Activated CD8-positive, alpha-beta T cell treated with anti-CD3 and anti-CD28 coated beads, Interleukin-2, amount 10 ng/mL, durations not matched to agents 7 days and 5 days (primary cell): ENCODE measurements around the gene SMPDL3A. TPM values are rescaled to one million over a fixed set of nuclear protein-coding genes. Genes with fewer than 3 reads are reported as not detected.

Experiments
- ATAC-seq: fragments of 150-1000 bp; cut with Tn5 transposase; one replicate; pipeline ENCODE4 v1.10.0; 2021; ENCODE audit warnings: moderate library complexity
- CTCF ChIA-PET: fragments of 350-600 bp; sonication (Branson Sonifier 250); formaldehyde crosslinking; loops from one replicate; lab custom pipeline; 2021; ENCODE audit warnings: antibody characterized with exemption; lab: Charles Lee
- POLR2A ChIA-PET: fragments of 350-600 bp; sonication (Branson Sonifier 250); formaldehyde crosslinking; loops from one replicate; lab custom pipeline; 2021; ENCODE audit warnings: antibody characterized with exemption; lab: Charles Lee
- DNase-seq: peaks from one replicate; pipeline ENCODE4 v3.0.0-alpha.2; 2020
- H3K27ac Mint-ChIP-seq: one replicate; pipeline ENCODE4 v1.8.0; 2021; ENCODE audit warnings: mild to moderate bottlenecking, mixed read lengths
- H3K27me3 Mint-ChIP-seq: one replicate; pipeline ENCODE4 v1.8.0; 2021; ENCODE audit warnings: low read depth, mixed read lengths
- H3K36me3 Mint-ChIP-seq: one replicate; pipeline ENCODE4 v1.8.0; 2021; ENCODE audit warnings: low read depth, mixed read lengths
- H3K4me1 Mint-ChIP-seq: one replicate; pipeline ENCODE4 v1.8.0; 2021; ENCODE audit warnings: low read depth, mixed read lengths
- H3K4me3 Mint-ChIP-seq: one replicate; pipeline ENCODE4 v1.8.0; 2021; ENCODE audit warnings: mild to moderate bottlenecking, mixed read lengths
- H3K9me3 Mint-ChIP-seq: one replicate; pipeline ENCODE4 v1.8.0; 2022; ENCODE audit warnings: mixed read lengths; ENCODE audit not compliant: insufficient read depth
- total RNA-seq, 2 experiments: library from RNA; stranded (reverse); gene quantifications; one replicate each; pipeline ENCODE4 v1.2.3, GENCODE V29; 2021

SMPDL3A gene
- total RNA-seq, 2 experiments from 2014 or later: not detected

DNA sequence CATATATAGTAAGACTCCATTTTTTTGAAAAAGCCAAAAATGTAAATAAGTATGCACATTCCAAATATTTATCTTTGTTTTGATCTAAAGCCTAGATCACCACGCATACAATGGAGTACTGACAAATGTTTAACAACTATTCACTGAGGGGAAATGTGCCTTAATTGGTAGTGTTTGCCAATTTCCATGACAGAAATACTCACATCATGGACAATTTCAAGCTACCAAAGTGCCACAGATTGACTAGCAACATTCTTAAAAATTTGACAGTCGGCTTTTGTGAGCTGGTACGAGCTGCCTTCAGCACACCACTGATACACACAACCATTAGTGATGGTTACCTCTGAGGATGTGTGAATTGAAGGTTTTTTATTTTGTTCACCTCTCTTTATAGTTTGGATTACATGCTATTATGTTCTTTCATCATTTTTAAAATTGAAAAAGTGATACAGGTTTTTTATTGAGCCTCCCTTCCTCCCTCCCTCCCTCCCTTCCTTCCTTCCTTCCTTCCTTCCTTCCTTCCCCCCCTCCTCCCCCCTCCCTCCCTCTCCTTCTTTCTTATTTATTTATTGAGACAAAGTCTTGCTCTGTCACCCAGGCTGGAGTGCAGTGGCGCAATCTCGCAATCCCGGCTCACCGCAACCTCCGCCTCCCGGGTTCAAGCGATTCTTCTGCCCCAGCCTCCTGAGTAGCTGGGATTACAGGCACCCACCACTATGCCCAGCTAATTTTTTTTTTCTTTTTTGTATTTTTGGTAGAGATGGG lies 19.2 kb downstream of the SMPDL3A start:
- DNase-seq (no peak), ATAC-seq (no peak)
- H3K9me3 Mint-ChIP-seq: no peaks in the 10 kb centered on the region
- no peak overlapping the region for H3K27ac Mint-ChIP-seq
- ChIA-PET POLR2A (no interaction called here), CTCF (interaction anchor here (1.4 kb wide), 1 partner anchor 19 kb away, joined by 3 read pairs; the partner anchor contains the start of gene SMPDL3A)
- no peaks in the 10 kb centered on the region for H3K27me3 Mint-ChIP-seq
- H3K4me1 Mint-ChIP-seq: no peaks in the 10 kb centered on the region
- H3K4me3 Mint-ChIP-seq: no peak overlapping the region
- no peaks in the 10 kb centered on the region for H3K36me3 Mint-ChIP-seq

DNA sequence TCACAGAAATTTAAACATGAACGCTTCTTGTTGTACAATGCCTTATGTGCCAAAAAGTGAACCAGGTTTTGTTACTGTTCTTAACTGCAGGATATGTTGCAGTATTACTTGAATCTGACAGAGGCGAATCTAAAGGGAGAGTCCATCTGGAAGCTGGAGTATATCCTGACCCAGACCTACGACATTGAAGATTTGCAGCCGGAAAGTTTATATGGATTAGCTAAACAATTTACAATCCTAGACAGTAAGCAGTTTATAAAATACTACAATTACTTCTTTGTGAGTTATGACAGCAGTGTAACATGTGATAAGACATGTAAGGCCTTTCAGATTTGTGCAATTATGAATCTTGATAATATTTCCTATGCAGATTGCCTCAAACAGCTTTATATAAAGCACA lies 19.9 kb downstream of the SMPDL3A start:
- ChIA-PET CTCF (interaction anchor here (1.4 kb wide), 1 partner anchor 20 kb away, joined by 3 read pairs; the partner anchor contains the start of gene SMPDL3A), POLR2A (no interaction called here)
- no peaks in the 10 kb centered on the region for H3K4me1 Mint-ChIP-seq
- H3K27me3 Mint-ChIP-seq: no peaks in the 10 kb centered on the region
- H3K27ac Mint-ChIP-seq: no peak overlapping the region
- H3K9me3 Mint-ChIP-seq: no peaks in the 10 kb centered on the region
- DNase-seq (no peak), ATAC-seq (no peak)
- no peaks in the 10 kb centered on the region for H3K36me3 Mint-ChIP-seq
- H3K4me3 Mint-ChIP-seq: no peak overlapping the region

DNA sequence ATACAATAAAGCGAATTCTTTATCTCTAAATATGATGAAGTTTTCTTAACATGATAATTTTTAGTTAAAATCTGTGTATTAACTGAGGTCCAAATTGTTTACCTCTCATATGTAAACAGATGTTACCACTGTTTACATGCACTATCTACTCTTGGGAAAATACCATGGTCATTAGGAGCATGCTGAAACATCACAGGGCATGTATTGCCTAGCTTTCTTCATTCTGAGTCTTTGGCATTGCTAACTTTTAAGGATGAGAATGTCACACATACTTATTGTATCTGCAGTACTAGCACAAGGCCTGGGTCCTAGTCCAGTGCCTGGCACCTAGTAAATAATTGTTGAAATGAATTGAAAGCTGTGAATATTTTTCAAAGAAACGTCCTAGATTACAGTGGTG lies 20.6 kb downstream of the SMPDL3A start:
- POLR2A ChIA-PET: no interaction called here
- no peaks in the 10 kb centered on the region for H3K36me3 Mint-ChIP-seq
- H3K4me3 Mint-ChIP-seq: no peak overlapping the region

DNA sequence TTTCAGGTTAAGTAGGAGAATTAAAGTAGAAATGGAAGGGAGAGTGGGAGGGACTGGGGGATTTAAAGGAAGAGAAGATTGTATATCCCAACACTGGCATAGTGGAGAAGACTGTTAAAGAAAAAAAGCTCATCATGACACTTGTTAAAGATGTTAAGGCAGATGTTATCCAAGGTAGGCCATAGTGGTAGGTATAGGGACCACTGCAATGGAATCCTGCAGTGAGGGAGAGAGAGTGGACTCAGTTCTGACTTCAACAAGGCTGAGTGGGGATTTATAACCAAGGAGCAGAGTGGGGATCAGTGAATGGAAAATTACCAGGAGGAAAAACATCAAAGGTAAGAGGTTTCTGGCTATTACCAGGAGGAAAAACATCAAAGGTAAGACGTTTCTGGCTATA lies 21.1 kb downstream of the SMPDL3A start:
- ATAC-seq: no peak
- H3K4me3 Mint-ChIP-seq: no peak overlapping the region
- ChIA-PET POLR2A (no interaction called here), CTCF (no interaction called here)
- no peaks in the 10 kb centered on the region for H3K9me3 Mint-ChIP-seq
- no peaks in the 10 kb centered on the region for H3K4me1 Mint-ChIP-seq
- no peaks in the 10 kb centered on the region for H3K36me3 Mint-ChIP-seq
- H3K27me3 Mint-ChIP-seq: no peaks in the 10 kb centered on the region
- H3K27ac Mint-ChIP-seq: no peak overlapping the region
- DNase-seq: no peak

More for the DNA sequence above, 20.6 kb downstream of the SMPDL3A start:
- DNase-seq: no peak
- Mint-ChIP-seq H3K9me3 (no peaks in the 10 kb centered on the region), H3K27ac (no peak overlapping the region), H3K27me3 (no peaks in the 10 kb centered on the region), H3K4me1 (no peaks in the 10 kb centered on the region)
- ATAC-seq: no peak
- CTCF ChIA-PET: no interaction called here

DNA sequence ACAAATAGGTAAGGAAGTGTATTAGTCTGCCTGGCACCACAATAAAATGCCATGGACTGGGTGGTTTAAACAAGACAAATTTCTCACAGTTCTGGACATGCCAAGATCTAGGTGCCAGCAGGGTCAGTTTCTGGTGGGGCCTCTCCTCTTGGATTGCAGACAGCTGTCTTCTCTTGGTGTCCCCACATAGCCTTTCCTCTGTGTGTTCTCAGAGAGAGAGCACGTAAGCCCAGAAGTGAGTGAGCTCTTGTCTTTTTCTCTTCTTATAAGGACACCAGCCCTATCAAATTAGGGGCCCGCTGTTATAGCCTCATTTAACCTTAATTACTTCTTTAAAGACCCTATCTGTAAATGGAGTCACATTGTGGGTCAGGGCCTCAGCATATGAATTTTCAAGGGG lies 28.3 kb downstream of the SMPDL3A start:
- Mint-ChIP-seq H3K4me1 (no peaks in the 10 kb centered on the region), H3K27me3 (no peaks in the 10 kb centered on the region), H3K36me3 (no peaks in the 10 kb centered on the region), H3K4me3 (no peak overlapping the region), H3K27ac (no peak overlapping the region), H3K9me3 (no peaks in the 10 kb centered on the region)
- CTCF ChIA-PET: no interaction called here
- DNase-seq (no peak), ATAC-seq (no peak)
- POLR2A ChIA-PET: no interaction called here

DNA sequence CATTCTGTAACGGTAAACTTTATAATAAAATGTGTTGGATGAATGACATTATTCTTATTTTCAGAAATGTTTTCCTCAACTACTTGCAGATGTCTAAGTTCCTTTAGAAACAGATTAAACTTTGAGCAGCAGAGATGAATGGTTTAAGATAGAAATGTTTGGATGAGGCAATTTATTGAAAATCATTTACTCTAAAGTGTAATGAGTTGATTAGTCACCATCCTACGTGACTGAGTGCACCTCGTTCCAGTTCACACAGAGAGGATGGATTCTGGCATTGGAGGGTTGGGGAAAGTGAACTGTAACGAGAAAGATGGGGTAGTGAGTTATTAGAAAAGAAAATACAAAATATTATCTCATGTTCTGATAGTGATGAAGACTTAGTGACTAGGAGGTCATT lies 28.7 kb downstream of the SMPDL3A start:
- Mint-ChIP-seq H3K36me3 (no peaks in the 10 kb centered on the region), H3K27ac (no peak overlapping the region), H3K4me3 (no peak overlapping the region), H3K9me3 (no peaks in the 10 kb centered on the region), H3K27me3 (no peaks in the 10 kb centered on the region), H3K4me1 (no peaks in the 10 kb centered on the region)
- CTCF ChIA-PET: no interaction called here
- DNase-seq: no peak
- POLR2A ChIA-PET: no interaction called here
- ATAC-seq: no peak

DNA sequence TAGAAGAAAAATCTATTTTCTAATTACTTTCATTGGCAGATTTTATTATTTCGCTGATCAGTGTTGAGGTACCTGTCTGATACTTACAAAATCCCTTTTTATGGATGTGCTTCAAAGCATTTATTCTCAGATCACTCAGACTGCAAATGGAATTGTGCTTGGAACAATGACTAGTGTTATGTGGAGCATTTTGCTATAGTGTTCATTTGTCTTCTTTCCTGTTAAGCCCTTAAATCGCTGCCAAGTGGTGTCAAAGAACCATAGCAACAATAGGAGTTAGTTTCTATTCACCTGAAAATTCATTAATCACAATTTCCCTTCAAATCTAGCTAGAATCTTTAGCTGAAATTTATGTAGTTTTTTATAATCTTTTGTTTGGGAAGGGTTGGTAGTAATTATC lies 29.8 kb downstream of the SMPDL3A start:
- Mint-ChIP-seq H3K4me3 (no peak overlapping the region), H3K36me3 (no peaks in the 10 kb centered on the region), H3K9me3 (no peaks in the 10 kb centered on the region), H3K27me3 (no peaks in the 10 kb centered on the region), H3K27ac (no peak overlapping the region), H3K4me1 (no peaks in the 10 kb centered on the region)
- ChIA-PET POLR2A (no interaction called here), CTCF (no interaction called here)
- ATAC-seq (no peak), DNase-seq (no peak)

DNA sequence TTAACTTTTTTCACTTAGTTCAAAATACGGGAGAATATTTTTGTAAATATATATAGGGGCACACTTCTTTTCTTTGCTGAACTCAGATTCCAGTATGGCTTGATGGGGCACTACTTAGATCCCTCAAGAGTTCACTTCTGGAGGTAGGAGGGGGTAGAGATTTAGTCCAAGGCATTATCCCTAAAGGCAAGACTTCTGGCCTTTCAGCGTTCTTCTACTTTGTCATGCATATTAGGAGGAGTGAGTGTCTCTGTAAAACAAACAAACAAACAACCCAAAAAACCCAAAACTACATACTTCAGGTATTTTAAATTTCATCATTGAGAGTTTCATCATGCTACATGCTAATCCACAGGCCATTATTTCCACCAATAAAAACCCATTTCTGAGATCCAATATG lies 32.0 kb downstream of the SMPDL3A start:
- ATAC-seq: no peak
- Mint-ChIP-seq H3K9me3 (no peaks in the 10 kb centered on the region), H3K27ac (no peak overlapping the region), H3K4me3 (no peak overlapping the region), H3K36me3 (no peaks in the 10 kb centered on the region), H3K27me3 (peaks cover 5% of the 10 kb centered on the region), H3K4me1 (no peaks in the 10 kb centered on the region)
- no peak for DNase-seq
- ChIA-PET CTCF (no interaction called here), POLR2A (no interaction called here)

DNA sequence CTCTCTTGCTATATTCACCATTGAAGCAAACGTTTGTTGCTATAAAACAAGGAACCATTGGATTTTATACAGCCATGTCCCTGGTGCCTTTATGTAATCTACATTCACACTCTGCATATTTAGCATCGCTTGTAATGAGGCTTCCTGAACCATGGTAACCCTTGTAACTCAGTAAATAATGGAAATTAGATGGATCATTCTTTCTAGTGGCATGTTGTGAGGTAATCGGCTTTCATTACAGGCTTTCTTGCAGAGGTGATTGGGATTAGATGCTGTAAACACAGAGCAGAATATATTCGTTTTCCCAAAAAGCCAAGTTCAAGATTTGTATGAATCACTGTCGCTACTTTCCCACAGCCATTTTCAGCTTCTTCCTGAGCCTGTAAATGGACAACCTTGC lies 36.1 kb downstream of the SMPDL3A start:
- no peak overlapping the region for H3K4me3 Mint-ChIP-seq
- ATAC-seq: no peak
- H3K9me3 Mint-ChIP-seq: no peaks in the 10 kb centered on the region
- no peak for DNase-seq
- ChIA-PET CTCF (interaction anchor here (1.8 kb wide), 1 partner anchor 81 kb away, joined by 5 read pairs; no protein-coding TSS in a partner anchor), POLR2A (no interaction called here)
- H3K27ac Mint-ChIP-seq: no peak overlapping the region
- peaks cover 7% of the 10 kb centered on the region for H3K27me3 Mint-ChIP-seq
- no peaks in the 10 kb centered on the region for H3K36me3 Mint-ChIP-seq
- no peaks in the 10 kb centered on the region for H3K4me1 Mint-ChIP-seq

DNA sequence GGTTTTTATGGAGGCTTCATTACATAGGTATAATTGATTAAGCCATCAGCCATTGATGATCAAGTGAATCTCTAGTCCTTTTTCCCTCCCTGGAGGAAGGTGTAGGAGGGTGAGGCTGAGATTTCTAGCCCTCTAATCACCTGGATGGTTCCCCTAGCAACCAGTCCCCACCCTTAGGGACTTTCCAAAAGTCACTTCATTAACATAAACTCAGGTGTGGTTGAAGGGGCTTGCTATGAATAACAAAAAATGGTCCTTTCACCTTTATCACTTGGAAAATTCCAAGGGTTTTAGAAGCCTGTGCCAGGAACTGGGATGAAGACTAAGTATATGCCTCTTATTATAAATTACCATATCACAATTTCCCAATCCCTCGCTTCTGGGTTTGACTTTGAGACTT lies 40.4 kb downstream of the SMPDL3A start:
- Mint-ChIP-seq H3K27ac (no peak overlapping the region), H3K4me1 (no peaks in the 10 kb centered on the region), H3K36me3 (no peaks in the 10 kb centered on the region), H3K4me3 (no peak overlapping the region), H3K9me3 (no peaks in the 10 kb centered on the region), H3K27me3 (peaks cover 8% of the 10 kb centered on the region)
- ATAC-seq: no peak
- POLR2A ChIA-PET: no interaction called here
- no peak for DNase-seq
- CTCF ChIA-PET: no interaction called here

DNA sequence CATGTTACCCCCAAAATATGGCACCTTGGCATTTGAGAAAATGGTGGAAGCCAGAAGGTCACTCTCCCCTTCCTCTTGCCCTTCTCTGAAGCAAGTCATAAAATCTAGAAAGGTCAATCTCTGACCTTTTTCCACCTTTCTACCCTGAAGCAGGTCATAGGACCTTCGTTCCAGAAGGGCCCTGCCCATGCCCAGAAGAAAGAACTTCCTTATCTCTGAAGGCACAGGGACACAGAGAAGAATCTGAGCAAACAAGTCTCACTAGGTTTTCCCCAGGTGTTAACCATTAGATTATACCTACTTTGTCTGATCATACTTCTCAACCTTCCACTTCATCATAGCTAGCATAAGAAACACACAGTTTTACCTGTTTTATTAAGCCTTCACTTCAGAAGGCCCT lies 42.5 kb downstream of the SMPDL3A start:
- CTCF ChIA-PET: no interaction called here
- Mint-ChIP-seq H3K36me3 (no peaks in the 10 kb centered on the region), H3K27ac (no peak overlapping the region), H3K4me3 (no peak overlapping the region), H3K9me3 (no peaks in the 10 kb centered on the region), H3K4me1 (no peaks in the 10 kb centered on the region), H3K27me3 (peaks cover 11% of the 10 kb centered on the region)
- POLR2A ChIA-PET: no interaction called here
- no peak for ATAC-seq
- no peak for DNase-seq

DNA sequence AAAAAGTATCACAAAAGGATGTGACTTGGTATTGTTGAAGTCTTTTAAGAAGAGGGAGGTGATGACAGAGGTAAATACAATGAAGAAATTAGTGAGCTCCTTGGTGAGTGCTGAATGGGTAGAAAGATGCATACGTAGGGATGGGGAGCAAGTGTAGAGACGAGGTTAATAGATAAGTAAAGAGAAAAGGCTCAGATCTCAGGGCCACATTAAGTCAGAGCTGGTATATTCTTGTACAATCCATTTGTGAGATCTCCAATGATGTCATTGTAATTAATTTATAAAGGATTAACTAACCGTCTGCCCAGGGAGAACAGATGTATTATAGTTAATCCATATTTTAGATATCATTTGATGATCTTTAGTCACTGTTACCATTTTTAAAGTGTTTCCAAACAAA lies 43.4 kb downstream of the SMPDL3A start:
- ChIA-PET CTCF (no interaction called here), POLR2A (no interaction called here)
- no peaks in the 10 kb centered on the region for H3K9me3 Mint-ChIP-seq

More for the DNA sequence above, 43.4 kb downstream of the SMPDL3A start:
- H3K27ac Mint-ChIP-seq: no peak overlapping the region
- no peak overlapping the region for H3K4me3 Mint-ChIP-seq
- peaks cover 11% of the 10 kb centered on the region for H3K27me3 Mint-ChIP-seq
- ATAC-seq (no peak), DNase-seq (no peak)
- H3K36me3 Mint-ChIP-seq: no peaks in the 10 kb centered on the region
- H3K4me1 Mint-ChIP-seq: no peaks in the 10 kb centered on the region
